GM18861 (cell line): ENCODE data around the gene ANKRD33.

Experiments
- ATAC-seq: cut with Tn5 transposase; IDR thresholded peaks from one replicate; pipeline ENCODE4 v1.9.1; 2021; ENCODE audit not compliant: unreplicated experiment

The ANKRD33 gene

DNA sequence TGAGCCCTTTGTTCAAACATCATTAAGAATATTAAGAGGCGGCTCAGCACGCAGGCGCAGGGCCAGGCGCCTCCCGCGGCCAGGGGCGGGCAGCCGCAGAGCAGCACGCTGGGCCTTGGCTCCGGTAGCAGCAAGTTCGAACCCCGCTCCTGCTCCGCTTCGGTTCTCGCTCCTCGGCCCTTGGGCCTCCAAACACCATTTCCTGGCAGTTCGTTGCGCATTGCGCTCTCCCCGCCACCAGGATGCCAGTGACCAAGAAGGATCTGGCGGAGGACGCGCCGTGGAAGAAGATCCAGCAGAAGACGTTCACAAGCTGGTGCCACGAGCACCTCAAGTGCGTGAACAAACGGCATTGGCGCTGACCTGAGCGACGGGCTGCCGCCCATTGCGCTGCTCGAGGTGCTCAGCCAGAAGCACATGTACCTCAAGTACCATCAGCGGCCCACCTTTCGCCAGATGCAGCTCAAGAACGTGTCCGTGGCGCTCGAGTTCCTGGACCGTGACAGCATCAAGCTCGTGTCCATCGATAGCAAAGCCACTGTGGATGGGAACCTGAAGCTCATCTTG lies 12.5 kb downstream of the ANKRD33 start:
- no peak for ATAC-seq

- no peak for ATAC-seq
Measured at GRCh38 chr12:51901121-51901817, 13.4 kb downstream of the ANKRD33 start.

DNA sequence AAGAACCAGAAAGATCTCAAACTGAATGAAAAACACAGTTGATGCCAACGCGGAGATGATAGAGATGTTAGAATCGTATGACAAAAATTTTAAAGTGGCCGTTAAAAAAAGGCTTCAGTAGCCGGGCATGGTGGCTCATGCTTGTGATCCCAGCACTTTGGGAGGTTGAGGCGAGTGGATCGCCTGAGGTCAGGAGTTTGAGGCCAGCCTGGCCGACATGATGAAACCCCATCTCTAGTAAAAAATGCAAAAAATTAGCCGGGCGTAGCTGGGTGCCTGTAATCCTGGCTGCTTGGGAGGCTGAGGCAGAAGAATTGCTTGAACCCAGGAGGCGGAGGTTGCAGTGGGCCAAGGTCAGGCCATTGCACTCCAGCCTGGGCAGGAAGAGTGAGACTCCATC lies 14.0 kb downstream of the ANKRD33 start:
- no peak for ATAC-seq

DNA sequence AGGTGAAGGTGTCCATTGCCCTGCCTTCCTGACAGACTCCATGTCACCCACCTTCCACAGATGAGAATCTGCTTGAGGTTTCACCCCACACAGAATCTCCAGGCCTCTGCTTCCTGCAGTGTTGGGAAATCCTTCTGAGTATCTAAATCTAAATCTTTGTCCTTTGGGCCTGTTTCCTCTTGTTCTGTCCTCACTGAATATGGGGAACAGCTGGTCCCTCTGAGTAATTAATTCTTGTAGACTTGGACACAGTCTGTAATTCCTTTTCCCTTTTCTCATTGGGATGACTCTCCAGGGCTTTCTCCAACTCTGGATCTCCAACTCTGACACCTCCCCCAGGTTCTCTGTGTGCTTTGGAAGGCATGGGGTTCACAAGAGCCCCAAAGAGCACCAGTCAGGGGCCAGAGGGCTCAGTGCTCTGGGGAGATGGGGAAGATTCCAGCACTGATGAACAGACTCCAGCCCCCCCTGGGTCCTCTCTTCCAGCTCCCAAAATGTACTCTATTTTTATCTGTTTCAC lies 17.1 kb downstream of the ANKRD33 start:
- no peak for ATAC-seq

GRCh38 chr12:51905471-51906429 lies 17.8 kb downstream of the ANKRD33 start:
- ATAC-seq, result no peak

DNA sequence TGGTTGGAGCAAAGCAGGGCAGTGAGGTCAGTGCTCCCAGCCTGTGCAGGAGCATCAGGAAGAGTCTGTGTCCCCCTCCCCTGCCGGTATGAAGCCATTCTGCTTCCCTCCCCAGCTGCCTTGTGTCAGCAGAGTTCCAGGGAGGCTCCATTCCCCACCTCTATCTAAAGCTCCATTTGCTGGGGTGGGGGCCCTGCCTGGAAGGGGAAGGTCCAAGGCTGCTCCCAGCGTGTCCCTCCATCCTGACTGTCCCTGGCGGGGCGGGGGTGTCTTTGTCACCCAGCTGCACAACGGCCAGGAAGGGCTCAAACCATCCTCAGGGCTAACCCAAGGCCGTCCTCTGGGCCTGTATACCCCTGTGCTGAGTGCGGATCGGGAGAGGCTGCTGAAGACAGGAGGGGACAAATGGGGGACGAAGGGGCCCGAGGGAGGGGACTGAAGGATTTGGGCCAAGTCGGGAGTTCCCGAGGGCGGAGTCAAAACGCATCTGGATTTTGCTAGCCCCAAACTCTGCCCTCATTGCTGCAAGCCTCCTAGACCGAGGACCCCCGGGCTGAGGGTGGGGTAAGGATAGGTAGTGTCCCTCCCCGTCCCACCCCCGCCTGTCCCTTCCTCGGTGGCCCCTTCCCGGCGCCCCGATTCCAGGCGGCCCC lies 18.7 kb downstream of the ANKRD33 start:
- no peak for ATAC-seq

GRCh38 chr12:51907083-51907855 lies 19.4 kb downstream of the ANKRD33 start, which contains the start of gene ACVRL1:
ACVRL1 (plus strand) TSS chr12:51907504; CDS start chr12:51912475, 4,971 bp downstream.
- ATAC-seq, result no peak

- no peak for ATAC-seq
Measured at GRCh38 chr12:51907856-51908425, 20.0 kb downstream of the ANKRD33 start.

DNA sequence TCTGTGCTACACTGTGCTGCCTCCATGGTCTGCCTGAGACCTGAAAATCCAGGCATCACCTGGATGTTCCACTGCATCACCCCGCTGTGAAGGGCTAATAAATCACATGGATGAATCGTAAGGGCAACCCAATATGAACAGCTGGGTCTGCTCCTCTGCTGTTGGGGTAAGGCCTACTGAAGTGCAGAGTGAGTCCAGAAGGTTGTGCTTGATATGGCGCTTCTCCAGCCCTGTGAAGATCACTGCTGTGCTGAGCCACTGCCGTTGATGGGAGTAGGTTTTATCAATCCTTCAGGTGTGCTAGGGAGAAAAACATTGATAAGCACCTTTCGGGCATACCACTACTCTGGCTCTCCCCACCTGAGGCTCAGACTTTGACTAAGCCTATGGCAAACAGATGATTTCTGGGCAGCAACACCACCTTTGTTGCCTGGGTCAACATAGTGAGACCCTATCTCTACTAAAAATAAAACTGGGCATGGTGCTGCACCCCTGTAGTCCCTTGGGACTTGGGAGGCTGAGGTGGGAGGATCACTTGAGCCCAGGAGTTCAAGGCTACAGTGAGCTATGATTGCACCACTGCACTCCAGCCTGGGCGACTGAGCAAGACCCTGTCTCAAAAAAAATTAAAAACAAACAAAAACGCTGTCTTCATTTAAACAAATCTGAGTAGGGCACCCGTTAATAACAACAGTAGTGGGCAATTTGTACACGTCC lies 21.1 kb downstream of the ANKRD33 start:
- ATAC-seq, result no peak

DNA sequence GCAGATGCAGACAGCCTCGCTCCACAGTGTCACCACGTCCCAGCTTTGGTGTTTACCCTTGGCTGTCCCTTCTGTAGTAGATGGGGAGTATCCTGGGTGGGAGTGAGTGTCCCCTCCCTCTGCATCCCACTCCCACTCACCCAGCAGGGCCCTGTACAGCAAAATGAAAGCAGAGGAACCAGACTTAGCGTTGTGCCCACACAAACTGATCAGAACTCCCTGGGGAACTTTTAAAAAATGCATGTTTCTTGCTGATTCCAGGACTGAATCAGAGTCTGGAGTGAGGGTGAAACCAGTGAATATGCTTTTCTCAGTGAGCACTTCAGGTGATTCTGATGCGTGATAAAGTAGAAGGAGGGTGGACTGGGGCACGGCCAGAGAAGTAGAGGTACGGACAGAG lies 22.3 kb downstream of the ANKRD33 start:
- no peak for ATAC-seq

GRCh38 chr12:51910691-51911090 lies 22.8 kb downstream of the ANKRD33 start:
- ATAC-seq, result no peak

DNA sequence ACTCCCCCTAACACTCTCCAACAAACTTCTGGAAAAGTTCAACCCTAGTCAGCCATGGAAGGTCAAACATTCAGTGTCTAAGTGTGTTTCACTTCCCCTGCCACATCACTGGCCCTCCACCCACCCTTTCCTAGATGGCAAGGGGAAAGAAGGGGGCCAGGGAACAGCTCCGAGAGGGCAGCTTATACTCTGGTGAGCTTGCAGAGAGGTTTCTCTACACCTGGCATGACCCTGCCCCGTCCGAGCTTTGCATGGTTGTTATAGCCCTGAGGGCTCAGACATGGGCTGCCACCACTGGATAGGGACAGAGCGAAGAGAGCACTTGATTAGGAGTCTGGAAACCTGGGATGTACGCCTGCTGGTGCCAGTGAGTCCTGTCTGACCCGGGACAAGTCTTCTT lies 23.4 kb downstream of the ANKRD33 start:
- ATAC-seq, result no peak

GRCh38 chr12:51911788-51912711 lies 24.1 kb downstream of the ANKRD33 start:
- no peak for ATAC-seq

DNA sequence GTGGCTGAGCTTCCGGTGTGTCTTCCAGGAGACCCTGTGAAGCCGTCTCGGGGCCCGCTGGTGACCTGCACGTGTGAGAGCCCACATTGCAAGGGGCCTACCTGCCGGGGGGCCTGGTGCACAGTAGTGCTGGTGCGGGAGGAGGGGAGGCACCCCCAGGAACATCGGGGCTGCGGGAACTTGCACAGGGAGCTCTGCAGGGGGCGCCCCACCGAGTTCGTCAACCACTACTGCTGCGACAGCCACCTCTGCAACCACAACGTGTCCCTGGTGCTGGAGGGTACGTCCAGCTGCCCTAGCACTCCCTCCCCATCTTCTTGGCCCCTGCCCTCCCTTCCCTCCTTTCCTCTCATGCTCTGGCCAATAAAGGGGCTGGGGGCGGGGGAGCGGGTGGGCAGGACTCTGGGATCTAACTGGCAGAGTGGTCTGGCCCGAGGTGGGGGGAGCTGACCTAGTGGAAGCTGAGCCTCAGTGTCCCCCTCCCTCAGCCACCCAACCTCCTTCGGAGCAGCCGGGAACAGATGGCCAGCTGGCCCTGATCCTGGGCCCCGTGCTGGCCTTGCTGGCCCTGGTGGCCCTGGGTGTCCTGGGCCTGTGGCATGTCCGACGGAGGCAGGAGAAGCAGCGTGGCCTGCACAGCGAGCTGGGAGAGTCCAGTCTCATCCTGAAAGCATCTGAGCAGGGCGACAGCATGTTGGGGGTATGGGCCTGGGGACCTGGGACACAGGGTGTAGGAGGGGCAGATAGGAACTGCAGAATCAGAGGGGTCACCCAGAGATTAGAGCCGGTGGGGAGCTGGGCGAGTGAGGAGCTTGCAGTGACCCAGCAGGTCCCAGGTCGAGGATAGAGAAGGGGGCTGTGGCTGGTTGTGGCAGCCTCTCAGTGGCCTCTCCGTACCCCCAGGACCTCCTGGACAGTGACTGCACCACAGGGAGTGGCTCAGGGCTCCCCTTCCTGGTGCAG lies 25.4 kb downstream of the ANKRD33 start:
- ATAC-seq, result no peak

GRCh38 chr12:51914034-51914923 lies 26.4 kb downstream of the ANKRD33 start:
- ATAC-seq, result no peak

DNA sequence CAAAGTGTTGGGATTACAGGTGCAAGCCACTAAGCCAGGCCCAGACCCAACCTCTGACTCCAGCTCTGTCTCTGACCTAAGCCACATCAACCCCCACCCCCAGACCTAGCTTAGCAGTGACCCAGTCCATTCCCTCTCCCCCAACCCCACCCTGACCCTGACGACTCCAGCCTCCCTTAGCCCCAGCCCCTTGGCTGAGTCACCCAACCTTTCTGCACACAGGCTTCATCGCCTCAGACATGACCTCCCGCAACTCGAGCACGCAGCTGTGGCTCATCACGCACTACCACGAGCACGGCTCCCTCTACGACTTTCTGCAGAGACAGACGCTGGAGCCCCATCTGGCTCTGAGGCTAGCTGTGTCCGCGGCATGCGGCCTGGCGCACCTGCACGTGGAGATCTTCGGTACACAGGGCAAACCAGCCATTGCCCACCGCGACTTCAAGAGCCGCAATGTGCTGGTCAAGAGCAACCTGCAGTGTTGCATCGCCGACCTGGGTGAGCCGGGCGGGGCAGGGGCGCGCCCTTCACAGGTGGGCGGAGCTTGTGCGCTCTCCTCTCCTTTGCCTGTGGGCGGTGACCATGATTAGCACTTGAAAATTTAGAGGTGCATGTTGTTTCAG lies 27.2 kb downstream of the ANKRD33 start:
- no peak for ATAC-seq
